ENCODE measurements around the gene DEDD. TPM values are rescaled to one million over a fixed set of nuclear protein-coding genes. Genes with fewer than 3 reads are reported as not detected.

DEDD gene
- total and polyA plus RNA-seq, 2 of the 13 experiments (the other 11 are each of a cell fraction or from before 2014, with no cell fraction given): 12.6 to 27.8 TPM

DNA sequence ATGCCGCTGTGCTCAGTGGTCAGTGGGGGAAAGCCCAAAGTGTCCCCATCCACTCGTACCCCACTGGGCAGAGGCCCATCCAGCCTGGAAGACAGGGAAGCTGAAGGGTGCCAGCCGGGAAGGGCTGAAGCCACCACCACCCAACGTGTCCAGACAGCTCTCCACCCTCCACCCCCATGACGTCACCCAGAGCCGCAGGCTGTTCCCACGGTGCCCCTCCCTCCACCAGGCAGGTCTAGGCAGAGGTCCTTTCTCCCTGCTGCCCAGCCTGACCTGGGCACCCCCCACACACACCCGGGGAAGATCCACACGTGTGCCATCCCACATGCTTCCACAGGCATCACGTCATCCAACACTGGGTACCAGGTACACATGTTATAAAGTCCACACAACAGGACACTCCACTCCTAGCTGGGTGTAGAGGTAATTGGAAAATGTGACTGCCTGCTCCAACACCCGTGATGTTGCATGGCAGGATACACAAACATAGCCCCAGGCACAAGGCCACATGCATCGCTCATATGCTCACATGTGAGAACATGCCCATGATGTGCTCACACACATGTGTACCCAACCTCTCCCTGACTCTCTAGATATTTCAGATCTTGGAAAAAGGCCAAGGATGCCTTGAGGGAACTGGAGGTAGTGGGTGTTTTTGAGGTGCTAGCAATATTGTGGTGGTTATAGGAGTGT, 57.6 kb downstream of the DEDD start (continued):
- TF ChIP-seq, protein P1, sequence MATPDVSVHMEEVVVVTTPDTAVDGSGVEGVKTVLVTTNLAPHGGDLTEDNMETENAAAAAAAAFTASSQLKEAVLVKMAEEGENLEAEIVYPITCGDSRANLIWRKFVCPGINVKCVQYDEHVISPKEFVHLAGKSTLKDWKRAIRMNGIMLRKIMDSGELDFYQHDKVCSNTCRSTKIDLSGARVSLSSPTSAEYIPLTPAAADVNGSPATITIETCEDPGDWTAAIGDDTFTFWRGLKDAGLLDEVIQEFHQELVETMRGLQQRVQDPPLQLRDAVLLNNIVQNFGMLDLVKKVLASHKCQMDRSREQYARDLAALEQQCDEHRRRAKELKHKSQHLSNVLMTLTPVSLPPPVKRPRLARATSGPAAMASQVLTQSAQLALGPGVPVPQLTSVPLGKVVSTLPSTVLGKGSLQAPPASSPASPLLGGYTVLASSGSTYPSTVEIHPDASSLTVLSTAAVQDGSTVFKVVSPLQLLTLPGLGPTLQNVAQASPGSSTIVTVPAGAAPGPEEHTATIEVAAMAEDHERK (CRISPR knock-in tag; IDR thresholded peaks at IDR 0.05; ENCODE audit: low read depth): no peak
- TF ChIP-seq ZNF747 (CRISPR knock-in tag; IDR thresholded peaks at IDR 0.05; ENCODE audit: borderline replicate concordance) (no peak), CCAR2 (optimal IDR thresholded peaks at IDR 0.05; ENCODE audit: low read depth, low read length) (no peak), KLF13 (CRISPR knock-in tag; IDR thresholded peaks at IDR 0.05) (no peak), HNRNPL (IDR thresholded peaks at IDR 0.05; ENCODE audit: low read depth, low read length) (0 out of 2 replicates have a peak, but pooled peaks have one; percentile 45), ZFAT (CRISPR knock-in tag; conservative IDR thresholded peaks at IDR 0.05) (no peak), ZSCAN30 (CRISPR knock-in tag; IDR thresholded peaks at IDR 0.05) (no peak), ZNF260 (CRISPR knock-in tag; IDR thresholded peaks at IDR 0.05; ENCODE audit: borderline replicate concordance, low read depth) (no peak), TBX2 (CRISPR knock-in tag; IDR thresholded peaks at IDR 0.05; ENCODE audit: borderline replicate concordance) (no peak; the same call in 1 of the 2 replicates), TBL1XR1 (IDR thresholded peaks at IDR 0.05; ENCODE audit: borderline replicate concordance, low read length, partially characterized antibody) (no peak), SNRNP70 (IDR thresholded peaks at IDR 0.05; ENCODE audit: low read depth, low read length) (no peak), SMYD3 (CRISPR knock-in tag; IDR thresholded peaks at IDR 0.05) (no peak), TCF7 (IDR thresholded peaks at IDR 0.05; ENCODE audit: low read depth) (no peak), NCOR1 (IDR thresholded peaks at IDR 0.05; ENCODE audit: borderline replicate concordance, low read length) (no peak)
- TF ChIP-seq, protein P2, sequence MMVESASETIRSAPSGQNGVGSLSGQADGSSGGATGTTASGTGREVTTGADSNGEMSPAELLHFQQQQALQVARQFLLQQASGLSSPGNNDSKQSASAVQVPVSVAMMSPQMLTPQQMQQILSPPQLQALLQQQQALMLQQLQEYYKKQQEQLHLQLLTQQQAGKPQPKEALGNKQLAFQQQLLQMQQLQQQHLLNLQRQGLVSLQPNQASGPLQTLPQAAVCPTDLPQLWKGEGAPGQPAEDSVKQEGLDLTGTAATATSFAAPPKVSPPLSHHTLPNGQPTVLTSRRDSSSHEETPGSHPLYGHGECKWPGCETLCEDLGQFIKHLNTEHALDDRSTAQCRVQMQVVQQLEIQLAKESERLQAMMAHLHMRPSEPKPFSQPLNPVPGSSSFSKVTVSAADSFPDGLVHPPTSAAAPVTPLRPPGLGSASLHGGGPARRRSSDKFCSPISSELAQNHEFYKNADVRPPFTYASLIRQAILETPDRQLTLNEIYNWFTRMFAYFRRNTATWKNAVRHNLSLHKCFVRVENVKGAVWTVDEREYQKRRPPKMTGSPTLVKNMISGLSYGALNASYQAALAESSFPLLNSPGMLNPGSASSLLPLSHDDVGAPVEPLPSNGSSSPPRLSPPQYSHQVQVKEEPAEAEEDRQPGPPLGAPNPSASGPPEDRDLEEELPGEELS (CRISPR knock-in tag; IDR thresholded peaks at IDR 0.05): no peak
- TF ChIP-seq, protein P3, sequence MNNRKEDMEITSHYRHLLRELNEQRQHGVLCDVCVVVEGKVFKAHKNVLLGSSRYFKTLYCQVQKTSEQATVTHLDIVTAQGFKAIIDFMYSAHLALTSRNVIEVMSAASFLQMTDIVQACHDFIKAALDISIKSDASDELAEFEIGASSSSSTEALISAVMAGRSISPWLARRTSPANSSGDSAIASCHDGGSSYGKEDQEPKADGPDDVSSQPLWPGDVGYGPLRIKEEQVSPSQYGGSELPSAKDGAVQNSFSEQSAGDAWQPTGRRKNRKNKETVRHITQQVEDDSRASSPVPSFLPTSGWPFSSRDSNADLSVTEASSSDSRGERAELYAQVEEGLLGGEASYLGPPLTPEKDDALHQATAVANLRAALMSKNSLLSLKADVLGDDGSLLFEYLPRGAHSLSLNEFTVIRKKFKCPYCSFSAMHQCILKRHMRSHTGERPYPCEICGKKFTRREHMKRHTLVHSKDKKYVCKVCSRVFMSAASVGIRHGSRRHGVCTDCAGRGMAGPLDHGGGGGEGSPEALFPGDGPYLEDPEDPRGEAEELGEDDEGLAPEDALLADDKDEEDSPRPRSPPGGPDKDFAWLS (CRISPR knock-in tag; IDR thresholded peaks at IDR 0.05; ENCODE audit: borderline replicate concordance): no peak
- TF ChIP-seq, protein P4, sequence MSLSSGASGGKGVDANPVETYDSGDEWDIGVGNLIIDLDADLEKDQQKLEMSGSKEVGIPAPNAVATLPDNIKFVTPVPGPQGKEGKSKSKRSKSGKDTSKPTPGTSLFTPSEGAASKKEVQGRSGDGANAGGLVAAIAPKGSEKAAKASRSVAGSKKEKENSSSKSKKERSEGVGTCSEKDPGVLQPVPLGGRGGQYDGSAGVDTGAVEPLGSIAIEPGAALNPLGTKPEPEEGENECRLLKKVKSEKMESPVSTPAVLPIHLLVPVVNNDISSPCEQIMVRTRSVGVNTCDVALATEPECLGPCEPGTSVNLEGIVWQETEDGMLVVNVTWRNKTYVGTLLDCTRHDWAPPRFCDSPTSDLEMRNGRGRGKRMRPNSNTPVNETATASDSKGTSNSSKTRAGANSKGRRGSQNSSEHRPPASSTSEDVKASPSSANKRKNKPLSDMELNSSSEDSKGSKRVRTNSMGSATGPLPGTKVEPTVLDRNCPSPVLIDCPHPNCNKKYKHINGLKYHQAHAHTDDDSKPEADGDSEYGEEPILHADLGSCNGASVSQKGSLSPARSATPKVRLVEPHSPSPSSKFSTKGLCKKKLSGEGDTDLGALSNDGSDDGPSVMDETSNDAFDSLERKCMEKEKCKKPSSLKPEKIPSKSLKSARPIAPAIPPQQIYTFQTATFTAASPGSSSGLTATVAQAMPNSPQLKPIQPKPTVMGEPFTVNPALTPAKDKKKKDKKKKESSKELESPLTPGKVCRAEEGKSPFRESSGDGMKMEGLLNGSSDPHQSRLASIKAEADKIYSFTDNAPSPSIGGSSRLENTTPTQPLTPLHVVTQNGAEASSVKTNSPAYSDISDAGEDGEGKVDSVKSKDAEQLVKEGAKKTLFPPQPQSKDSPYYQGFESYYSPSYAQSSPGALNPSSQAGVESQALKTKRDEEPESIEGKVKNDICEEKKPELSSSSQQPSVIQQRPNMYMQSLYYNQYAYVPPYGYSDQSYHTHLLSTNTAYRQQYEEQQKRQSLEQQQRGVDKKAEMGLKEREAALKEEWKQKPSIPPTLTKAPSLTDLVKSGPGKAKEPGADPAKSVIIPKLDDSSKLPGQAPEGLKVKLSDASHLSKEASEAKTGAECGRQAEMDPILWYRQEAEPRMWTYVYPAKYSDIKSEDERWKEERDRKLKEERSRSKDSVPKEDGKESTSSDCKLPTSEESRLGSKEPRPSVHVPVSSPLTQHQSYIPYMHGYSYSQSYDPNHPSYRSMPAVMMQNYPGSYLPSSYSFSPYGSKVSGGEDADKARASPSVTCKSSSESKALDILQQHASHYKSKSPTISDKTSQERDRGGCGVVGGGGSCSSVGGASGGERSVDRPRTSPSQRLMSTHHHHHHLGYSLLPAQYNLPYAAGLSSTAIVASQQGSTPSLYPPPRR (CRISPR knock-in tag; IDR thresholded peaks at IDR 0.05; ENCODE audit: borderline replicate concordance): no peak
- TF ChIP-seq, protein P5, sequence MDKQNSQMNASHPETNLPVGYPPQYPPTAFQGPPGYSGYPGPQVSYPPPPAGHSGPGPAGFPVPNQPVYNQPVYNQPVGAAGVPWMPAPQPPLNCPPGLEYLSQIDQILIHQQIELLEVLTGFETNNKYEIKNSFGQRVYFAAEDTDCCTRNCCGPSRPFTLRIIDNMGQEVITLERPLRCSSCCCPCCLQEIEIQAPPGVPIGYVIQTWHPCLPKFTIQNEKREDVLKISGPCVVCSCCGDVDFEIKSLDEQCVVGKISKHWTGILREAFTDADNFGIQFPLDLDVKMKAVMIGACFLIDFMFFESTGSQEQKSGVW (CRISPR knock-in tag; IDR thresholded peaks at IDR 0.05; ENCODE audit: borderline replicate concordance): no peak

All from HepG2 (cell line).